ENCODE data around the gene HSD17B14. TPM values are rescaled to one million over a fixed set of nuclear protein-coding genes. Genes with fewer than 3 reads are reported as not detected.

The HSD17B14 gene
- total and polyA plus RNA-seq, 7 donors, result 4.3 to 21.0 (median 16.9) TPM

GRCh38 chr19:48866692-48867091, 30.4 kb upstream of the HSD17B14 start:
- Histone ChIP-seq H3K9me3 (no peaks in the 10 kb centered on the region), H3K27ac (peak overlapping the region in 2 of 4 donors; percentile 76 to 85), H3K4me3 (no peak overlapping the region), H3K36me3 (peaks cover 0 to 8% (median 0%) of the 10 kb centered on the region in 4 donors), H3K4me1 (peaks cover 0 to 32% (median 26%) of the 10 kb centered on the region in 4 donors), H3K27me3 (no peaks in the 10 kb centered on the region)
- no peak for DNase-seq
- TF ChIP-seq EP300 (IDR thresholded peaks at IDR 0.05) (no peak), POLR2AphosphoS5 (IDR thresholded peaks at IDR 0.05) (no peak), CTCF (IDR thresholded peaks at IDR 0.05) (no peak), POLR2A (IDR thresholded peaks at IDR 0.05) (no peak)
- 31 to 64% methylated on average over 6 of the region's 6 CpGs for WGBS, 2 donors
- intact Hi-C loops (cut with DNase I), result no loop called here

GRCh38 chr19:48862827-48863226, 26.5 kb upstream of the HSD17B14 start:
- Histone ChIP-seq H3K9me3 (no peaks in the 10 kb centered on the region), H3K4me3 (no peak overlapping the region), H3K36me3 (peaks cover 0 to 19% (median 0%) of the 10 kb centered on the region in 4 donors), H3K27me3 (no peaks in the 10 kb centered on the region), H3K27ac (no peak overlapping the region), H3K4me1 (peaks cover 0 to 17% (median 12%) of the 10 kb centered on the region in 4 donors)
- no peak for DNase-seq
- intact Hi-C loops (cut with DNase I), result no loop called here
- no peak for TF ChIP-seq POLR2A (IDR thresholded peaks at IDR 0.05)
- no peak for TF ChIP-seq EP300 (IDR thresholded peaks at IDR 0.05)
- TF ChIP-seq CTCF (IDR thresholded peaks at IDR 0.05), result no peak
- TF ChIP-seq POLR2AphosphoS5 (IDR thresholded peaks at IDR 0.05), result no peak
- WGBS, 2 donors, result 60 to 89% methylated on average over 7 of the region's 7 CpGs

GRCh38 chr19:48861313-48861712, 25.0 kb upstream of the HSD17B14 start:
- Histone ChIP-seq H3K27ac (no peak overlapping the region), H3K36me3 (peaks cover 0 to 19% (median 0%) of the 10 kb centered on the region in 4 donors), H3K9me3 (no peaks in the 10 kb centered on the region), H3K4me1 (peaks cover 0 to 3% (median under 1%) of the 10 kb centered on the region in 4 donors), H3K27me3 (no peaks in the 10 kb centered on the region), H3K4me3 (no peak overlapping the region)
- TF ChIP-seq POLR2AphosphoS5 (IDR thresholded peaks at IDR 0.05) (no peak), CTCF (IDR thresholded peaks at IDR 0.05) (no peak), EP300 (IDR thresholded peaks at IDR 0.05) (no peak)
- intact Hi-C loops (cut with DNase I), result no loop called here
- 89 to 90% methylated on average over 18 of the region's 18 CpGs for WGBS, 2 donors
- DNase-seq, result no peak

- Histone ChIP-seq H3K9me3 (no peaks in the 10 kb centered on the region), H3K27ac (no peak overlapping the region), H3K4me1 (no peaks in the 10 kb centered on the region), H3K4me3 (peak overlapping the region in 1 of 4 donors; percentile 11), H3K27me3 (no peaks in the 10 kb centered on the region), H3K36me3 (peaks cover 0 to 18% (median 0%) of the 10 kb centered on the region in 4 donors)
- no peak for DNase-seq
- WGBS, 2 donors, result 80 to 87% methylated on average over 30 of the region's 30 CpGs
- TF ChIP-seq CTCF (IDR thresholded peaks at IDR 0.05), result no peak
- TF ChIP-seq POLR2AphosphoS5 (IDR thresholded peaks at IDR 0.05), result no peak
- no peak for TF ChIP-seq POLR2A (IDR thresholded peaks at IDR 0.05)
- no peak for TF ChIP-seq EP300 (IDR thresholded peaks at IDR 0.05)
- intact Hi-C loops (cut with DNase I), result no loop called here
These were observed 23.7 kb upstream of the HSD17B14 start for GRCh38 chr19:48859711-48860572.

Measured in sigmoid colon (tissue), 7 donors.